ENCODE results near the gene CC2D2A.

The CC2D2A gene

GRCh38 chr4:15521442-15522039 lies 51.9 kb downstream of the CC2D2A start:
- no peak for DNase-seq

GRCh38 chr4:15525080-15525479 lies 55.4 kb downstream of the CC2D2A start:
- no peak for DNase-seq

GRCh38 chr4:15526924-15527592 lies 57.4 kb downstream of the CC2D2A start:
- DNase-seq = no peak

- no peak for DNase-seq
These were observed 62.1 kb downstream of the CC2D2A start for GRCh38 chr4:15531792-15532191.

GRCh38 chr4:15533817-15534216 lies 64.1 kb downstream of the CC2D2A start:
- DNase-seq = no peak

GRCh38 chr4:15535599-15535998 lies 65.9 kb downstream of the CC2D2A start:
- DNase-seq = no peak

GRCh38 chr4:15536552-15537499 lies 67.1 kb downstream of the CC2D2A start:
- no peak for DNase-seq

GRCh38 chr4:15541941-15542340 lies 72.3 kb downstream of the CC2D2A start:
- no peak for DNase-seq

- DNase-seq = no peak
These were observed 73.1 kb downstream of the CC2D2A start for GRCh38 chr4:15542760-15543159.

- no peak for DNase-seq
These were observed 74.0 kb downstream of the CC2D2A start for GRCh38 chr4:15543537-15544247.

- no peak for DNase-seq
These were observed 74.6 kb downstream of the CC2D2A start for GRCh38 chr4:15544248-15544729.

GRCh38 chr4:15545371-15545770 lies 75.7 kb downstream of the CC2D2A start:
- no peak for DNase-seq

GRCh38 chr4:15547392-15547791 lies 77.7 kb downstream of the CC2D2A start:
- no peak for DNase-seq

- DNase-seq = no peak
These were observed 80.8 kb downstream of the CC2D2A start for GRCh38 chr4:15550491-15550890.

- no peak for DNase-seq
These were observed 82.2 kb downstream of the CC2D2A start for GRCh38 chr4:15551740-15552446.

- no peak for DNase-seq
These were observed 83.1 kb downstream of the CC2D2A start for GRCh38 chr4:15552557-15553362.

- no peak for DNase-seq
These were observed 86.9 kb downstream of the CC2D2A start for GRCh38 chr4:15556511-15557092.

GRCh38 chr4:15557786-15558550 lies 88.3 kb downstream of the CC2D2A start:
- DNase-seq = no peak

- no peak for DNase-seq
These were observed 88.9 kb downstream of the CC2D2A start for GRCh38 chr4:15558561-15558960.

GRCh38 chr4:15562114-15562513 lies 92.4 kb downstream of the CC2D2A start:
- DNase-seq = no peak

Data from stimulated activated CD8-positive, alpha-beta memory T cell treated with anti-CD3 and anti-CD28 coated beads, Interleukin-4, amount 100 ng/mL, for 48 hours (primary cell).